Panc1 (cell line): ENCODE results near the gene EPHA6. TPM values are rescaled to one million over a fixed set of nuclear protein-coding genes. Genes with fewer than 3 reads are reported as not detected.
A peak's percentile ranks its signal among the peaks of the same experiment; 100 is the strongest.

ENCODE experiments used
- ATAC-seq: fragments of 200-7000 bp; cut with Tn5 transposase; 2 replicates; pipeline ENCODE4 v1.9.1; 2020; ENCODE audit warnings: mild to moderate bottlenecking, moderate library complexity
- BruUV-seq: library from RNA; stranded (reverse); fragments of 400-500 nt; replicated peaks from 2 replicates; lab custom pipeline; 2021; lab: Mats Ljungman, UMichigan
- CTCF ChIA-PET: fragments of 300-600 bp; sonication (Branson Sonifier 250); formaldehyde crosslinking; loops from one replicate; lab custom pipeline; 2022; ENCODE audit warnings: antibody characterized with exemption; lab: Charles Lee
- POLR2A ChIA-PET: fragments of 300-600 bp; sonication (Branson Sonifier 250); formaldehyde crosslinking; loops from one replicate; lab custom pipeline; 2022; ENCODE audit warnings: antibody characterized with exemption; lab: Charles Lee
- DNase-seq: peaks from one replicate; pipeline ENCODE4 v3.0.0-alpha.2; 2010; ENCODE audit warnings: low read depth, low spot score
- H3K27ac ChIP-seq: 2 replicates; pipeline ENCODE4 v1.5.1; 2011; ENCODE audit warnings: mild to moderate bottlenecking, low read length, inconsistent platforms
- H3K27me3 ChIP-seq: fragments of 200-500 bp; sonication (Bioruptor generic); 2 replicates; pipeline ENCODE4 v1.6.0; 2014; ENCODE audit warnings: low read length, inconsistent platforms; ENCODE audit not compliant: control insufficient read depth, insufficient read depth
- H3K36me3 ChIP-seq: fragments of 200-500 bp; sonication (Bioruptor generic); 2 replicates; pipeline ENCODE4 v1.5.1; 2014; ENCODE audit warnings: inconsistent platforms, mild to moderate bottlenecking, low read length, moderate library complexity; ENCODE audit not compliant: control insufficient read depth, insufficient read depth
- H3K4me1 ChIP-seq: 2 replicates; pipeline ENCODE4 v1.5.1; 2011; ENCODE audit warnings: inconsistent platforms, mild to moderate bottlenecking, low read length, moderate library complexity; ENCODE audit not compliant: control insufficient read depth, insufficient read depth
- H3K4me3 ChIP-seq, 2 experiments: 2 replicates each; pipeline ENCODE4 v1.5.1; 2011 to 2012; ENCODE audit warnings: low read depth in 2 of 2, low read length in 2 of 2, mild to moderate bottlenecking in 2 of 2, inconsistent platforms in 1 of 2, moderate library complexity in 1 of 2
- H3K9me3 ChIP-seq: fragments of 200-500 bp; sonication (Bioruptor generic); 2 replicates; pipeline ENCODE4 v1.5.1; 2014; ENCODE audit warnings: low read depth, mild to moderate bottlenecking, inconsistent platforms, low read length, moderate library complexity; ENCODE audit not compliant: control insufficient read depth, insufficient read depth
- CTCF ChIP-seq: fragments of 450-650 bp; IDR thresholded peaks from 2 replicates; pipeline ENCODE4 v1.5.1; 2017; ENCODE audit warnings: mild to moderate bottlenecking
- POLR2AphosphoS5 ChIP-seq: IDR thresholded peaks from 2 replicates; pipeline ENCODE4 v1.6.1; 2012; ENCODE audit warnings: mild to moderate bottlenecking, low read depth, low read length, moderate library complexity
- REST ChIP-seq, 2 experiments: IDR thresholded peaks; 2 replicates each; pipeline ENCODE4 v1.6.1; 2011 to 2012; ENCODE audit warnings: low read depth in 2 of 2, control low read depth in 1 of 2, low read length in 1 of 2, mild to moderate bottlenecking in 1 of 2, moderate library complexity in 1 of 2; ENCODE audit not compliant: insufficient read depth in 1 of 2
- SIN3A ChIP-seq: IDR thresholded peaks from 2 replicates; pipeline ENCODE4 v1.6.1; 2012; ENCODE audit warnings: low read depth, mild to moderate bottlenecking, low read length, moderate library complexity, borderline replicate concordance; ENCODE audit not compliant: insufficient read depth
- TCF7L2 ChIP-seq: IDR thresholded peaks from 2 replicates; pipeline ENCODE4 v1.6.1; 2011; ENCODE audit warnings: mild to moderate bottlenecking, low read depth, low read length, inconsistent platforms
- in situ Hi-C: cut with HindIII; loops from 2 replicates; pipeline ENCODE4 v1.10.0; 2016; ENCODE audit warnings: low sequenced_read_pairs, low pct_unique_long_range_greater_than_20kb
- intact Hi-C: fragments of 100-400 bp; cut with micrococcal nuclease; formaldehyde crosslinking; loops from one replicate; pipeline ENCODE4 v1.10.0; 2022; ENCODE audit not compliant: unreplicated experiment
- total RNA-seq: library from RNA; stranded (reverse); gene quantifications from one replicate; pipeline ENCODE4 v1.2.1, GENCODE V29; 2021; ENCODE audit not compliant: unreplicated experiment

The EPHA6 gene
- total RNA-seq, 1 experiment from 2014 or later = 0.57 TPM

- ChIA-PET POLR2A (no interaction called here), CTCF (no interaction called here)
Observed at GRCh38 chr3:97765336-97765735, 950.9 kb downstream of the EPHA6 start.

GRCh38 chr3:97772926-97773325 lies 958.5 kb downstream of the EPHA6 start:
- no TSS peak for BruUV-seq
- no peak overlapping the region for H3K4me3 ChIP-seq
- ChIA-PET CTCF (no interaction called here), POLR2A (no interaction called here)
- intact Hi-C loops = no loop called here
- no peaks in the 10 kb centered on the region for H3K4me1 ChIP-seq
- in situ Hi-C loops = no loop called here
- no peak for TF ChIP-seq SIN3A
- TF ChIP-seq TCF7L2 = no peak
- no peak for TF ChIP-seq CTCF
- TF ChIP-seq REST (IDR thresholded peaks at IDR 0.05; ENCODE audit: insufficient read depth in 1 of 2, low read depth in 2 of 2, low read length in 1 of 2) = no peak
- TF ChIP-seq POLR2AphosphoS5 = no peak
- H3K27me3 ChIP-seq = no peaks in the 10 kb centered on the region
- no peaks in the 10 kb centered on the region for H3K36me3 ChIP-seq
- H3K9me3 ChIP-seq = no peaks in the 10 kb centered on the region
- DNase-seq (no peak), ATAC-seq (no peak)
- H3K27ac ChIP-seq = no peak overlapping the region

More at GRCh38 chr3:97765336-97765735, 950.9 kb downstream of the EPHA6 start:
- no peaks in the 10 kb centered on the region for H3K9me3 ChIP-seq
- intact Hi-C loops = no loop called here
- H3K36me3 ChIP-seq = no peaks in the 10 kb centered on the region
- H3K27me3 ChIP-seq = no peaks in the 10 kb centered on the region
- ATAC-seq (no peak), DNase-seq (no peak)
- no TSS peak for BruUV-seq
- peak overlapping the region; percentile 94 to 95 for H3K4me3 ChIP-seq
- in situ Hi-C loops = no loop called here
- TF ChIP-seq POLR2AphosphoS5 (no peak), CTCF (no peak), TCF7L2 (no peak), REST (IDR thresholded peaks at IDR 0.05; ENCODE audit: insufficient read depth in 1 of 2, low read depth in 2 of 2, low read length in 1 of 2) (no peak), SIN3A (no peak)
- H3K27ac ChIP-seq = peak overlapping the region; percentile 98
- peaks cover 12% of the 10 kb centered on the region for H3K4me1 ChIP-seq
